Measurements from ENCODE around the gene DOK3. TPM values are rescaled to one million over a fixed set of nuclear protein-coding genes. Genes with fewer than 3 reads are reported as not detected.
A peak's percentile ranks its signal among the peaks of the same experiment; 100 is the strongest.

The DOK3 gene
- polyA plus RNA-seq, 2 of the 4 experiments (the other 2 are of a cell fraction) = 1.3 to 7.1 TPM

- TF ChIP-seq FOSL2 (IDR thresholded peaks at IDR 0.05) = no peak
- no peak for TF ChIP-seq FOSL2 (CRISPR knock-in tag; IDR thresholded peaks at IDR 0.05)
Observed at GRCh38 chr5:177491983-177492746, 17.5 kb downstream of the DOK3 start (continued).

DNA sequence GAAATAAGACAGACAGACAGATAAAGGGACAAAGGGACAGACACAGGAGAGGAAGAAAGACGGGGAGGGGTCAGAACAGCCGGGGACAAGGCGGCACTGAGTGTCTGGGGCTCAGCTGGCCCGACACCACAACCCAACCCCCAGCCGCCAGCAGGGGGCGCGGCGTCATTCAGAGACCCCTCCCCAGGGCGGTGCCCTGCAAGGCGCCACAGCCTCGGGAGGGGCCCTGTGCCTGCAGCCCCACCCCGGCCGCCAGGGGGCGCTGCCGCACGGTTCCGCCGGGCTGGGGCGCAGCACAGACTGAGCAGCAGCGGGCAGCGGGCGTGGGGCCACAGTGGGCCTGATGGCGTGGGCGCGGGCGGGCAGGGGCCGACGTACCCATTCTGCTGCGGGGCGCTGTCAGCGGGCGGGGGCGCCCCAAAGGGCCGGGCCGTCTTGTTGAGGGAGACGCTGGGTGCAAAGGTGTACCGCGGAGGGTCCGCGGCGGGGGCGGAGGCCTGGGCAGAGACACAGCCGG is 18.1 kb downstream of the DOK3 start:
- FAIRE-seq (no peak), ATAC-seq (peak; percentile 22 to 75), DNase-seq (ENCODE audit: low read depth in 1 of 2, low spot score in 1 of 2) (peak; percentile 78 to 79)
- ChIA-PET CTCF (interaction anchor here (0.7 to 18.1 kb wide), 12 partner anchors 11 to 378 kb away, joined by 3 to 354 read pairs (median 3); partner anchors contain the start of genes DBN1, DOK3, PDLIM7 and PRR7), POLR2A (no interaction called here)
- Histone ChIP-seq H3K27ac (peak overlapping the region in 1 of 2 experiments; percentile 95; a peak in 3 of 6 replicates), H3K9me3 (no peaks in the 10 kb centered on the region), H3K4me3 (no peak overlapping the region), H3K4me1 (peaks cover 56% of the 10 kb centered on the region), H3K4me2 (peak overlapping the region; percentile 9; the same call in 2 of the 3 replicates)
- WGBS (ENCODE audit: missing lambda C conversion rate) = 50% methylated on average over 16 of the region's 43 CpGs
- no peak for TF ChIP-seq CHD2 (IDR thresholded peaks at IDR 0.05; ENCODE audit: low read length, partially characterized antibody)
- TF ChIP-seq EHF (CRISPR knock-in tag; IDR thresholded peaks at IDR 0.05) = no peak
- no peak for TF ChIP-seq HOXB13 (CRISPR knock-in tag; IDR thresholded peaks at IDR 0.05; ENCODE audit: low read depth)
- TF ChIP-seq JUN (IDR thresholded peaks at IDR 0.05) = no peak
- TF ChIP-seq MYC (IDR thresholded peaks at IDR 0.05; ENCODE audit: borderline replicate concordance, low read length) = no peak
- TF ChIP-seq ZFP36 (IDR thresholded peaks at IDR 0.05; ENCODE audit: borderline replicate concordance, partially characterized antibody) = no peak
- no peak for TF ChIP-seq MAX (IDR thresholded peaks at IDR 0.05)
- no peak for TF ChIP-seq HMGXB4 (CRISPR knock-in tag; IDR thresholded peaks at IDR 0.05; ENCODE audit: borderline replicate concordance)
- no peak for TF ChIP-seq FOXS1 (CRISPR knock-in tag; IDR thresholded peaks at IDR 0.05)
- TF ChIP-seq PHF8 (IDR thresholded peaks at IDR 0.05; ENCODE audit: borderline replicate concordance, low read depth) = no peak
- no peak for TF ChIP-seq HES2 (IDR thresholded peaks at IDR 0.05)
- TF ChIP-seq, protein P1, sequence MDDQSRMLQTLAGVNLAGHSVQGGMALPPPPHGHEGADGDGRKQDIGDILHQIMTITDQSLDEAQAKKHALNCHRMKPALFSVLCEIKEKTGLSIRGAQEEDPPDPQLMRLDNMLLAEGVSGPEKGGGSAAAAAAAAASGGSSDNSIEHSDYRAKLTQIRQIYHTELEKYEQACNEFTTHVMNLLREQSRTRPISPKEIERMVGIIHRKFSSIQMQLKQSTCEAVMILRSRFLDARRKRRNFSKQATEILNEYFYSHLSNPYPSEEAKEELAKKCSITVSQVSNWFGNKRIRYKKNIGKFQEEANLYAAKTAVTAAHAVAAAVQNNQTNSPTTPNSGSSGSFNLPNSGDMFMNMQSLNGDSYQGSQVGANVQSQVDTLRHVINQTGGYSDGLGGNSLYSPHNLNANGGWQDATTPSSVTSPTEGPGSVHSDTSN (IDR thresholded peaks at IDR 0.05) = peak; percentile 25; the same call in 1 of the 2 replicates
- no peak for TF ChIP-seq NFE2L2 (conservative IDR thresholded peaks at IDR 0.05; ENCODE audit: low read length)
- TF ChIP-seq ESRRA (IDR thresholded peaks at IDR 0.05; ENCODE audit: borderline replicate concordance, low read length) = no peak
- TF ChIP-seq FOSL2 (IDR thresholded peaks at IDR 0.05) = no peak
- peak; percentile 33; the same call in 1 of the 2 replicates for TF ChIP-seq FOSL2 (CRISPR knock-in tag; IDR thresholded peaks at IDR 0.05)
- TF ChIP-seq CHD4 (IDR thresholded peaks at IDR 0.05; ENCODE audit: borderline replicate concordance) = no peak
- no peak for TF ChIP-seq MAFK (IDR thresholded peaks at IDR 0.05; ENCODE audit: partially characterized antibody)
- TF ChIP-seq SREBF2 (IDR thresholded peaks at IDR 0.05) = no peak
- TF ChIP-seq TP53 (CRISPR knock-in tag; IDR thresholded peaks at IDR 0.05) = no peak; the same call in 1 of the 2 replicates
- TF ChIP-seq BHLHE40 (IDR thresholded peaks at IDR 0.05; ENCODE audit: low read depth, low read length) = no peak
- TF ChIP-seq NR3C1 (IDR thresholded peaks at IDR 0.05) = no peak
- TF ChIP-seq HOXA7 (CRISPR knock-in tag; IDR thresholded peaks at IDR 0.05) = no peak
- TF ChIP-seq BCL3 (IDR thresholded peaks at IDR 0.05) = no peak
- no peak for TF ChIP-seq HOXB5 (CRISPR knock-in tag; IDR thresholded peaks at IDR 0.05)
- no peak for TF ChIP-seq ZC3H11A (IDR thresholded peaks at IDR 0.05)
- TF ChIP-seq, protein P2, sequence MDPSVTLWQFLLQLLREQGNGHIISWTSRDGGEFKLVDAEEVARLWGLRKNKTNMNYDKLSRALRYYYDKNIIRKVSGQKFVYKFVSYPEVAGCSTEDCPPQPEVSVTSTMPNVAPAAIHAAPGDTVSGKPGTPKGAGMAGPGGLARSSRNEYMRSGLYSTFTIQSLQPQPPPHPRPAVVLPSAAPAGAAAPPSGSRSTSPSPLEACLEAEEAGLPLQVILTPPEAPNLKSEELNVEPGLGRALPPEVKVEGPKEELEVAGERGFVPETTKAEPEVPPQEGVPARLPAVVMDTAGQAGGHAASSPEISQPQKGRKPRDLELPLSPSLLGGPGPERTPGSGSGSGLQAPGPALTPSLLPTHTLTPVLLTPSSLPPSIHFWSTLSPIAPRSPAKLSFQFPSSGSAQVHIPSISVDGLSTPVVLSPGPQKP (IDR thresholded peaks at IDR 0.05; ENCODE audit: low read depth, low read length) = no peak
- no peak for TF ChIP-seq HEYL (CRISPR knock-in tag; IDR thresholded peaks at IDR 0.05)
- TF ChIP-seq, protein P3, sequence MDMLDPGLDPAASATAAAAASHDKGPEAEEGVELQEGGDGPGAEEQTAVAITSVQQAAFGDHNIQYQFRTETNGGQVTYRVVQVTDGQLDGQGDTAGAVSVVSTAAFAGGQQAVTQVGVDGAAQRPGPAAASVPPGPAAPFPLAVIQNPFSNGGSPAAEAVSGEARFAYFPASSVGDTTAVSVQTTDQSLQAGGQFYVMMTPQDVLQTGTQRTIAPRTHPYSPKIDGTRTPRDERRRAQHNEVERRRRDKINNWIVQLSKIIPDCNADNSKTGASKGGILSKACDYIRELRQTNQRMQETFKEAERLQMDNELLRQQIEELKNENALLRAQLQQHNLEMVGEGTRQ (IDR thresholded peaks at IDR 0.05) = no peak
- no peak for TF ChIP-seq KDM1A (IDR thresholded peaks at IDR 0.05; ENCODE audit: low read depth)
- TF ChIP-seq CBX2 (IDR thresholded peaks at IDR 0.05; ENCODE audit: borderline replicate concordance, low read depth) = no peak
- TF ChIP-seq JUNB (IDR thresholded peaks at IDR 0.05) = no peak

Data from A549 (cell line).